HG03175 (cell line): ENCODE data around the gene PYROXD2.

Experiments
- ATAC-seq: cut with Tn5 transposase; IDR thresholded peaks from one replicate; pipeline ENCODE4 v1.9.1; 2021; ENCODE audit warnings: mild to moderate bottlenecking, moderate library complexity; ENCODE audit not compliant: unreplicated experiment

The PYROXD2 gene

GRCh38 chr10:98340261-98340939 is 74.6 kb downstream of the PYROXD2 start:
- peak; percentile 58 for ATAC-seq

GRCh38 chr10:98339799-98340198 is 75.2 kb downstream of the PYROXD2 start:
- ATAC-seq = peak; percentile 85

GRCh38 chr10:98338896-98339295 is 76.1 kb downstream of the PYROXD2 start:
- no peak for ATAC-seq

GRCh38 chr10:98338318-98338717 is 76.7 kb downstream of the PYROXD2 start:
- no peak for ATAC-seq

- no peak for ATAC-seq
Observed at GRCh38 chr10:98337484-98337883, 77.5 kb downstream of the PYROXD2 start.
